Fibroblast of lung (primary cell): ENCODE data around the gene PSMD1. TPM values are rescaled to one million over a fixed set of nuclear protein-coding genes. Genes with fewer than 3 reads are reported as not detected.
A peak's percentile ranks its signal among the peaks of the same experiment; 100 is the strongest.

ENCODE experiments used
- DNase-seq, 2 donors: peaks; one replicate each; pipeline versions ENCODE4 v3.0.0 to v3.0.0-alpha.2; 2010; ENCODE audit warnings: low read depth in 2 of 2
- H2AFZ ChIP-seq: 2 replicates; pipeline ENCODE4 v1.5.1; 2012; ENCODE audit warnings: low read length, control low read depth, inconsistent platforms
- H3K27ac ChIP-seq: 2 replicates; pipeline ENCODE4 v1.5.1; 2011; ENCODE audit warnings: low read length, control low read depth; ENCODE audit not compliant: insufficient read depth
- H3K27me3 ChIP-seq: 2 replicates; pipeline ENCODE4 v1.5.1; 2011; ENCODE audit warnings: mild to moderate bottlenecking, low read length; ENCODE audit not compliant: control insufficient read depth, insufficient read depth
- H3K36me3 ChIP-seq: 2 replicates; pipeline ENCODE4 v1.5.1; 2011; ENCODE audit warnings: low read length; ENCODE audit not compliant: control insufficient read depth, insufficient read depth
- H3K4me1 ChIP-seq: 2 replicates; pipeline ENCODE4 v1.5.1; 2011; ENCODE audit warnings: low read length; ENCODE audit not compliant: control insufficient read depth, insufficient read depth; ENCODE audit errors: extremely low read depth
- H3K4me2 ChIP-seq: 2 replicates; pipeline ENCODE4 v1.5.1; 2011; ENCODE audit warnings: low read length, control low read depth; ENCODE audit not compliant: insufficient read depth; ENCODE audit errors: extremely low read depth
- H3K4me3 ChIP-seq, 4 experiments: fragments of 200-600 bp in 1 of 4; sonication (generic) in 1 of 4; replicated peaks in 1 of 4; 2 replicates each; pipeline ENCODE4 v1.5.1; 2011 to 2016; ENCODE audit warnings: low read length in 4 of 4, low read depth in 3 of 4, mild to moderate bottlenecking in 3 of 4, control low read depth in 2 of 4, inconsistent platforms in 1 of 4, mixed read lengths in 1 of 4; ENCODE audit not compliant: insufficient read depth in 1 of 4; ENCODE audit errors: control extremely low read depth in 1 of 4
- H3K79me2 ChIP-seq: 2 replicates; pipeline ENCODE4 v1.5.1; 2012; ENCODE audit warnings: mild to moderate bottlenecking, low read length, inconsistent platforms; ENCODE audit not compliant: control insufficient read depth, insufficient read depth
- H3K9ac ChIP-seq: 2 replicates; pipeline ENCODE4 v1.5.1; 2011; ENCODE audit warnings: mild to moderate bottlenecking, low read length, control low read depth; ENCODE audit not compliant: insufficient read depth
- H3K9me3 ChIP-seq: 2 replicates; pipeline ENCODE4 v1.5.1; 2012; ENCODE audit warnings: low read depth, low read length; ENCODE audit not compliant: control insufficient read depth, insufficient read depth
- H4K20me1 ChIP-seq: 2 replicates; pipeline ENCODE4 v1.5.1; 2011; ENCODE audit warnings: low read length; ENCODE audit not compliant: control insufficient read depth, insufficient read depth; ENCODE audit errors: extremely low read depth
- EZH2 ChIP-seq: IDR thresholded peaks from 2 replicates; pipeline ENCODE4 v1.5.1; 2012; ENCODE audit warnings: low read length, control low read depth, mild to moderate bottlenecking; ENCODE audit errors: missing control alignments
- polyA plus RNA-seq, 2 donors: library from polyadenylated mRNA; depleted of rRNA in 1 of 2; stranded (reverse) in 1 of 2; unstranded in 1 of 2; fragments of >200 nt; gene quantifications; 2 replicates each; pipeline ENCODE4 v1.2.1, GENCODE V29; 2011 to 2012; ENCODE audit warnings: missing spikeins in 1 of 2
- total RNA-seq: library from RNA; depleted of rRNA; stranded (reverse); fragments of >200 nt; gene quantifications from 2 replicates; pipeline ENCODE4 v1.2.1, GENCODE V29; 2014
- TF ChIP-seq, protein P1 (sequence below), 2 donors: IDR thresholded peaks in 1 of 2; conservative IDR thresholded peaks in 1 of 2; 1 replicate in 1 of 2; 2 replicates in 1 of 2; pipeline ENCODE4 v1.5.1; 2011 to 2012; ENCODE audit warnings: low read length in 2 of 2, control low read depth in 1 of 2, inconsistent platforms in 1 of 2, low read depth in 1 of 2, mild to moderate bottlenecking in 1 of 2

Gene PSMD1
- total and polyA plus RNA-seq, 2 donors (not counting 1 experiment from before 2014, with no cell fraction given) = 125 to 144 TPM

GRCh38 chr2:231036578-231037106 lies 20.0 kb upstream of the PSMD1 start:
- Histone ChIP-seq H3K4me1 (no peaks in the 10 kb centered on the region), H3K9ac (no peak overlapping the region), H3K4me3 (no peak overlapping the region), H3K79me2 (no peaks in the 10 kb centered on the region), H3K4me2 (no peak overlapping the region), H4K20me1 (no peaks in the 10 kb centered on the region), H3K27ac (no peak overlapping the region), H3K27me3 (peaks cover 30% of the 10 kb centered on the region), H3K9me3 (no peaks in the 10 kb centered on the region), H2AFZ (no peak overlapping the region), H3K36me3 (no peaks in the 10 kb centered on the region)
- TF ChIP-seq EZH2 = peak; percentile 52
- TF ChIP-seq, protein P1, sequence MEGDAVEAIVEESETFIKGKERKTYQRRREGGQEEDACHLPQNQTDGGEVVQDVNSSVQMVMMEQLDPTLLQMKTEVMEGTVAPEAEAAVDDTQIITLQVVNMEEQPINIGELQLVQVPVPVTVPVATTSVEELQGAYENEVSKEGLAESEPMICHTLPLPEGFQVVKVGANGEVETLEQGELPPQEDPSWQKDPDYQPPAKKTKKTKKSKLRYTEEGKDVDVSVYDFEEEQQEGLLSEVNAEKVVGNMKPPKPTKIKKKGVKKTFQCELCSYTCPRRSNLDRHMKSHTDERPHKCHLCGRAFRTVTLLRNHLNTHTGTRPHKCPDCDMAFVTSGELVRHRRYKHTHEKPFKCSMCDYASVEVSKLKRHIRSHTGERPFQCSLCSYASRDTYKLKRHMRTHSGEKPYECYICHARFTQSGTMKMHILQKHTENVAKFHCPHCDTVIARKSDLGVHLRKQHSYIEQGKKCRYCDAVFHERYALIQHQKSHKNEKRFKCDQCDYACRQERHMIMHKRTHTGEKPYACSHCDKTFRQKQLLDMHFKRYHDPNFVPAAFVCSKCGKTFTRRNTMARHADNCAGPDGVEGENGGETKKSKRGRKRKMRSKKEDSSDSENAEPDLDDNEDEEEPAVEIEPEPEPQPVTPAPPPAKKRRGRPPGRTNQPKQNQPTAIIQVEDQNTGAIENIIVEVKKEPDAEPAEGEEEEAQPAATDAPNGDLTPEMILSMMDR (conservative IDR thresholded peaks at IDR 0.05 in 1 of 2, IDR thresholded peaks at IDR 0.05 in 1 of 2; ENCODE audit: low read depth in 1 of 2, low read length in 2 of 2) = no peak
- no peak for DNase-seq

GRCh38 chr2:231037202-231037730 lies 19.4 kb upstream of the PSMD1 start, which contains the start of gene C2orf72:
Gene C2orf72, plus strand, starts transcription at chr2:231037523. Its CDS starts 43 bp downstream, at chr2:231037566.
- peak; percentile 86 for TF ChIP-seq EZH2
- TF ChIP-seq, protein P1 (conservative IDR thresholded peaks at IDR 0.05 in 1 of 2, IDR thresholded peaks at IDR 0.05 in 1 of 2; ENCODE audit: low read depth in 1 of 2, low read length in 2 of 2) = no peak
- H3K9me3 ChIP-seq = no peaks in the 10 kb centered on the region
- H2AFZ ChIP-seq = peak within 1 kb of the TSS; percentile 20
- H3K4me1 ChIP-seq = no peaks in the 10 kb centered on the region
- DNase-seq = no peak
- no peaks in the 10 kb centered on the region for H3K36me3 ChIP-seq
- no peak within 1 kb of the TSS for H3K9ac ChIP-seq
- no peak within 1 kb of the TSS for H3K27ac ChIP-seq
- peaks cover 30% of the 10 kb centered on the region for H3K27me3 ChIP-seq
- H3K79me2 ChIP-seq = no peaks in the 10 kb centered on the region
- H3K4me2 ChIP-seq = peak within 1 kb of the TSS; percentile 35
- no peaks in the 10 kb centered on the region for H4K20me1 ChIP-seq
- no peak within 1 kb of the TSS for H3K4me3 ChIP-seq

- Histone ChIP-seq H3K9me3 (no peaks in the 10 kb centered on the region), H3K4me3 (no peak overlapping the region), H3K4me1 (no peaks in the 10 kb centered on the region), H3K9ac (no peak overlapping the region), H3K27ac (no peak overlapping the region), H4K20me1 (no peaks in the 10 kb centered on the region), H3K36me3 (no peaks in the 10 kb centered on the region), H3K79me2 (no peaks in the 10 kb centered on the region), H3K27me3 (peaks cover 26% of the 10 kb centered on the region), H2AFZ (peak overlapping the region; percentile 20), H3K4me2 (peak overlapping the region; percentile 25)
- TF ChIP-seq EZH2 = peak; percentile 65
- TF ChIP-seq, protein P1 (conservative IDR thresholded peaks at IDR 0.05 in 1 of 2, IDR thresholded peaks at IDR 0.05 in 1 of 2; ENCODE audit: low read depth in 1 of 2, low read length in 2 of 2) = no peak
- no peak for DNase-seq
Observed at GRCh38 chr2:231037731-231038482, 18.8 kb upstream of the PSMD1 start.
